ENCODE data around the gene TP53BP2.
"Not testable (repeated sequence)": the region's sequence is repeated elsewhere in the genome, so short reads cannot be mapped to it uniquely, and the experiment has no call there.

TP53BP2 gene

GRCh38 chr1:223739366-223740037 lies 106.2 kb downstream of the TP53BP2 start:
- DNase-seq: no peak

GRCh38 chr1:223738465-223739365 lies 107.0 kb downstream of the TP53BP2 start:
- DNase-seq: no peak

- DNase-seq: no peak
These were observed 108.4 kb downstream of the TP53BP2 start for GRCh38 chr1:223737342-223737741.

- not testable (repeated sequence) for DNase-seq
These were observed 109.1 kb downstream of the TP53BP2 start for GRCh38 chr1:223736638-223737037.

- DNase-seq: no peak
These were observed 111.6 kb downstream of the TP53BP2 start for GRCh38 chr1:223733898-223734852.

GRCh38 chr1:223732993-223733798 lies 112.6 kb downstream of the TP53BP2 start:
- no peak for DNase-seq

GRCh38 chr1:223731133-223731770 lies 114.5 kb downstream of the TP53BP2 start:
- no peak for DNase-seq

- DNase-seq: no peak
These were observed 115.1 kb downstream of the TP53BP2 start for GRCh38 chr1:223730479-223731132.

GRCh38 chr1:223729906-223730305 lies 115.8 kb downstream of the TP53BP2 start:
- DNase-seq: no peak
